Measurements from ENCODE around the gene MICALL2. TPM values are rescaled to one million over a fixed set of nuclear protein-coding genes. Genes with fewer than 3 reads are reported as not detected.

MICALL2 gene
- total RNA-seq, 2 donors from 2014 or later, result 23.3 to 26.7 TPM

DNA sequence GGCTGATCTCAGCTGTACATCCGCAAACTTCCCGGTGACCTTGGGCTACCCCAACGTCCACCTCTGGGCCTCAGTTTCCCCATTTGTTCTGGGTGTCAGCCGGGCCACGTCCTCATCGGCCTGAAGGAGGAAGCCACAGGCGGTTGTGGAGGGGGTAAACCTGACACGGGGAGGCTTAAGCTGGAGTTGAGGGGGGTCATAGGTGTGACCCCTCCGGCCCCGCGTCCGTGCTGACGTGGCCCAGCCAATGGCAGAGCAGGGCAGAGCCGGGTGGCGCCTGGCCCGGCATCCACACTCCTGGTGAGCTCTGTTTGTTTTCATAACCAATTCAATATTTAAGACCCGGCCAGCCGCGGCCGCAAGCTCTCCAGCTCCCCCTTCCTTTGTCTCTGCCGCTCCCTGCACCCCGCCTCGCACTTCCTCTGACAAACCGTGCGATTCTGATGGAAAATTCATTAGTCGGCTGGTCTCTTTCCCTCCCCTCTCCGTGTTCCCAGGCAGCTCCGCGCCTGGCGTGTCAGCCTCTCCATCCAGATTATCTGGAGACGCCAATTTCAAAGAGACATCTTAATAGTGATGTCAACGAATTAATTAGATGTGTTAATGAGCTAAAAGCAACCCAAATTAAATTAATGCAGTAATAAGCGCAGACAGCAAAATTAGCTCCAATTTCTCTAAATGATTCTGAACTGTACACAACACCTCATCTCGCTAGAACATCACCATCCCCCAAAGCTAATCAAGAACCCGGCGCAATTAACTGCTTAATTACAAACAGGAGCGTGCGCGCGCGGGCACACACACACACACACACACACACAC lies 55.4 kb downstream of the MICALL2 start:
- no peak overlapping the region for H3K4me3 ChIP-seq
- no peak for DNase-seq

DNA sequence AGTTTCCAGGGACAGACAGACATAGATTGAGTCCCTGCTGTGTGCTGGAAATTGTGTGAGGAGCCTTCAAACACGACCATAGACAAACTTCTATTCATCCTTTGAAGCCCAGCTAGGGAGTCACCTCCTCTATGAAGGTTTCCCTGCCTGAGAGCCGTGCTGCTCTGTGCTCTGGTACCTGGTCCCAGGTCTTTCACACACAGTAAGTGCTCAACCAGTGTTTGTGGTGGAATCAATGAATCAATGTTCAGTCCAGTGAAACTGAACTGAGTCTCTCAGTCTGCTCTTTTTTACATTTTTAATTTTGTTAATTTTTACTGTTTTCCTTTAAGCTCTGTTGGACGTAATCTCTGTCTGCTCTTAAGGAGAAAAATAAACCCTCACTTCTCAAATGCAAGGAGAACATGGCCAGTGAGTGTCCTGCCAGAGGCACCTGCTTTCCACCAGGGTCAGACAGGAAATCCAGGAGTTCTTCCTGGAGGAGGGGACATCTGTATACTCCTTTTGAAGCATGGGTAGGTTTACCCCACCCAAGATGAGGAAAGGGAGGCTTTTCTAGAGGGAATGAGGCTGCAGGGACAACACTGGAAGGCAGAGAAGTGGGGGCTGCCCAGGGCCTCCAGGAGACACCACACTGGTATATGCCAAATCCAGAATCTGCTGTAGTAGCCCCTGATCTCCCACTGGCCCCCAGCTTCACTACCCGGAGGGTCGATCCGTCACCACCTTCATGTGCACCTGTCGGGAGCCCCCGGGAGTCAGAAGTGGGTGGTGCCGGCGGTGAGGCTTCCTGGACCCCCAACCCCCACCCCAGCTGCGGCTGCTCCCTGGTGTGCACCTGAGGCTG lies 56.3 kb downstream of the MICALL2 start:
- intact Hi-C loops (cut with DNase I), result no loop called here
- Histone ChIP-seq H3K27ac (no peak overlapping the region), H3K9me3 (peaks cover 0 to 11% (median 0%) of the 10 kb centered on the region in 3 donors), H3K4me3 (no peak overlapping the region), H3K36me3 (replicated peaks in 1 of 2; ENCODE audit: insufficient read depth in 1 of 2, low read depth in 2 of 2) (no peaks in the 10 kb centered on the region), H3K4me1 (no peaks in the 10 kb centered on the region), H3K27me3 (peaks cover 0 to 20% of the 10 kb centered on the region in 2 donors)
- WGBS, 2 donors, result 37 to 64% methylated on average over 3 to 11 of the region's 11 CpGs
- no peak for ATAC-seq
- no peak for DNase-seq
- TF ChIP-seq, protein P1, sequence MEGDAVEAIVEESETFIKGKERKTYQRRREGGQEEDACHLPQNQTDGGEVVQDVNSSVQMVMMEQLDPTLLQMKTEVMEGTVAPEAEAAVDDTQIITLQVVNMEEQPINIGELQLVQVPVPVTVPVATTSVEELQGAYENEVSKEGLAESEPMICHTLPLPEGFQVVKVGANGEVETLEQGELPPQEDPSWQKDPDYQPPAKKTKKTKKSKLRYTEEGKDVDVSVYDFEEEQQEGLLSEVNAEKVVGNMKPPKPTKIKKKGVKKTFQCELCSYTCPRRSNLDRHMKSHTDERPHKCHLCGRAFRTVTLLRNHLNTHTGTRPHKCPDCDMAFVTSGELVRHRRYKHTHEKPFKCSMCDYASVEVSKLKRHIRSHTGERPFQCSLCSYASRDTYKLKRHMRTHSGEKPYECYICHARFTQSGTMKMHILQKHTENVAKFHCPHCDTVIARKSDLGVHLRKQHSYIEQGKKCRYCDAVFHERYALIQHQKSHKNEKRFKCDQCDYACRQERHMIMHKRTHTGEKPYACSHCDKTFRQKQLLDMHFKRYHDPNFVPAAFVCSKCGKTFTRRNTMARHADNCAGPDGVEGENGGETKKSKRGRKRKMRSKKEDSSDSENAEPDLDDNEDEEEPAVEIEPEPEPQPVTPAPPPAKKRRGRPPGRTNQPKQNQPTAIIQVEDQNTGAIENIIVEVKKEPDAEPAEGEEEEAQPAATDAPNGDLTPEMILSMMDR (IDR thresholded peaks at IDR 0.05), result no peak
- TF ChIP-seq POLR2A (IDR thresholded peaks at IDR 0.05), result no peak

More for the DNA sequence above, 55.4 kb downstream of the MICALL2 start:
- TF ChIP-seq POLR2A (IDR thresholded peaks at IDR 0.05), result no peak
- TF ChIP-seq, protein P1 (IDR thresholded peaks at IDR 0.05), result no peak
- no peak for ATAC-seq
- intact Hi-C loops (cut with DNase I), result no loop called here
- WGBS, 2 donors, result 7 to 11% methylated on average over 30 to 41 of the region's 41 CpGs
- H3K27ac ChIP-seq, result no peak overlapping the region
- H3K4me1 ChIP-seq, result no peaks in the 10 kb centered on the region
- H3K27me3 ChIP-seq, result peaks cover 0 to 28% of the 10 kb centered on the region in 2 donors
- no peaks in the 10 kb centered on the region for H3K36me3 ChIP-seq (replicated peaks in 1 of 2; ENCODE audit: insufficient read depth in 1 of 2, low read depth in 2 of 2)
- H3K9me3 ChIP-seq, result peaks cover 0 to 11% (median 0%) of the 10 kb centered on the region in 3 donors

DNA sequence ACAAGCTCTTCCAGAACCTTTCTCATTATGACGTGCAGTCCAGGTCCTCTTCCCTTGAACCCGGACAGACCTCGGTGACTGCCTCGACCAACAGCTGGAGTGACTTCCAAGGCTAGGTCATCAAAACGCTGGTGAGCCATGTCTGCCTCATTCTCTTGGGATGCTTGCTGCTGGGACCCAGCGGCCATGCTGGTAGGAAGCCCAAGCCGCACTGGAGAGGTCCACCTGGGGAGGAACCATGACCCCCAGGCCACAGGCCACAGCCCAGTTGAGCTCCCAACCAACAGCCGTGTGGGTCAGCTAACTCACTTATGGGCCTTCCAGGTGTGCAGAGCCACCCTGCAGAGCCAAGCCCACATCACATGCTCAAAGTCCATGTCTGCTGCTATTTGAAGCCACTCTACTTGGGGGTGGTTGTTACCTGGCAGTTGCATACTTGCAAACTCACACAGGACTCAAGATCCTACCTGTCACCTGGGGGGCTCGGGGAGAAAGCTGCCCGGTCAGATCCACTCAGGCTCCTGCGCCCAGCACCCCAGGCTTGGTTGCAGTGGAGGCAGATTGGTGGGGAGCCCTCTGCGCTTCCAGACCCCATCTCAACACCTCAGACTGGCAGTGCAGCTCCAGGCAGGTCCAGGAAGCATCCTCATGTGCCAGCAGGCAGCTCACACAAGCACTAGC lies 57.0 kb downstream of the MICALL2 start:
- no peak for ATAC-seq
- TF ChIP-seq, protein P1 (IDR thresholded peaks at IDR 0.05), result no peak
- no peak for TF ChIP-seq POLR2A (IDR thresholded peaks at IDR 0.05)
- Histone ChIP-seq H3K4me1 (no peaks in the 10 kb centered on the region), H3K36me3 (replicated peaks in 1 of 2; ENCODE audit: insufficient read depth in 1 of 2, low read depth in 2 of 2) (no peaks in the 10 kb centered on the region), H3K27ac (no peak overlapping the region), H3K4me3 (no peak overlapping the region), H3K27me3 (peaks cover 0 to 12% of the 10 kb centered on the region in 2 donors), H3K9me3 (peaks cover 0 to 11% (median 0%) of the 10 kb centered on the region in 3 donors)
- DNase-seq, result no peak
- intact Hi-C loops (cut with DNase I), result no loop called here
- 80 to 82% methylated on average over 5 to 12 of the region's 12 CpGs for WGBS, 2 donors

DNA sequence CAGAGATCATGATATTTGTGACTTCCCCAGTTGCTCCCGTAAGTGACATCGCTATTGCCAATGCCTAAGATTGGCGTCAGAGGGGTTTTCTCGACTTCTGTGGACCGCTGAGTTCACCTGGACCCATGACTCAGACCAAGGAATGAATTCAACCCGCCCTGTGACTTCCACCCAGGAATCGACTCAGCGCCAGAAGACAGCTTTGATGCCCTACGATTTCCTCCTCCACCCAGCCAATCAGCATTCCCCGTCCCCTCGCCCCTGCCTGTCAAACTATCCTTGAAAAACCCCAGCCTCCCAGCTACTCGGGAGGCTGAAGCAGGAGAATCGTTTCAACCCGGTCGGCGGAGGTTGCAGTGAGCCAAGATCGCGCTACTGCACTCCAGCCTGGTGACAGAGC lies 58.3 kb downstream of the MICALL2 start:
- Histone ChIP-seq H3K4me1 (no peaks in the 10 kb centered on the region), H3K27ac (no peak overlapping the region), H3K27me3 (peaks cover 0 to 7% of the 10 kb centered on the region in 2 donors), H3K9me3 (peaks cover 0 to 11% (median 0%) of the 10 kb centered on the region in 3 donors), H3K4me3 (no peak overlapping the region), H3K36me3 (replicated peaks in 1 of 2; ENCODE audit: insufficient read depth in 1 of 2, low read depth in 2 of 2) (no peaks in the 10 kb centered on the region)
- no peak for TF ChIP-seq POLR2A (IDR thresholded peaks at IDR 0.05)
- TF ChIP-seq, protein P1 (IDR thresholded peaks at IDR 0.05), result no peak
- no peak for ATAC-seq
- 58 to 65% methylated on average over 9 to 18 of the region's 18 CpGs for WGBS, 2 donors
- no peak for DNase-seq
- intact Hi-C loops (cut with DNase I), result no loop called here

Data from body of pancreas (tissue), 4 donors.